HepG2 (cell line): Measurements from ENCODE around the gene TBX6. TPM values are rescaled to one million over a fixed set of nuclear protein-coding genes. Genes with fewer than 3 reads are reported as not detected.

Source experiments
- ASH2L ChIP-seq: fragments of 300-600, 200-600 bp; sonication (generic); IDR thresholded peaks from 2 replicates; pipeline ENCODE4 v1.7.0; 2017; ENCODE audit warnings: low read depth, mild to moderate bottlenecking, moderate library complexity, mixed read lengths, low read length; ENCODE audit not compliant: insufficient read length
- ATF7 ChIP-seq, 2 experiments: fragments of 450-650 bp in 1 of 2; sonication (generic) in 1 of 2; formaldehyde crosslinking in 1 of 2; IDR thresholded peaks; 2 replicates each; pipeline versions ENCODE4 v1.4.0 to v1.6.1; 2016 to 2020; ENCODE audit warnings: antibody characterized with exemption in 1 of 2, mild to moderate bottlenecking in 1 of 2, missing genetic modification reagents in 1 of 2
- CEBPZ ChIP-seq: IDR thresholded peaks from 2 replicates; pipeline ENCODE4 v1.6.1; 2012; ENCODE audit warnings: low read length, improper control_type of control experiment
- EHMT2 ChIP-seq: fragments of 200-600 bp; sonication (generic); IDR thresholded peaks from 2 replicates; pipeline ENCODE4 v1.7.0; 2017; ENCODE audit warnings: antibody characterized with exemption, low read depth, low read length, borderline replicate concordance
- GABPA ChIP-seq, 2 experiments: IDR thresholded peaks; 2 replicates each; pipeline ENCODE4 v1.6.1; 2011 to 2016; ENCODE audit warnings: low read depth in 2 of 2, low read length in 1 of 2, missing biosample characterization in 1 of 2, missing genetic modification characterization in 1 of 2
- KLF11 ChIP-seq: IDR thresholded peaks from 2 replicates; pipeline ENCODE4 v1.6.1; 2016; ENCODE audit warnings: missing compliant biosample characterization
- MIER3 ChIP-seq: IDR thresholded peaks from 2 replicates; pipeline ENCODE4 v1.6.1; 2016; ENCODE audit warnings: missing compliant biosample characterization, borderline replicate concordance
- PHF21A ChIP-seq: sonication (generic); formaldehyde crosslinking; IDR thresholded peaks from 2 replicates; pipeline ENCODE4 v1.5.0; 2020; ENCODE audit warnings: mild to moderate bottlenecking, missing genetic modification reagents
- SP1 ChIP-seq, 2 experiments: fragments of 450-650 bp in 1 of 2; sonication (generic) in 1 of 2; formaldehyde crosslinking in 1 of 2; IDR thresholded peaks; 2 replicates each; pipeline versions ENCODE4 v1.4.0 to v1.6.1; 2016 to 2020; ENCODE audit warnings: missing genetic modification reagents in 1 of 2
- ZBTB38 ChIP-seq: sonication (generic); formaldehyde crosslinking; IDR thresholded peaks from 2 replicates; pipeline ENCODE4 v1.5.1; 2020; ENCODE audit warnings: mild to moderate bottlenecking, missing genetic modification reagents
- ZFX ChIP-seq: sonication (generic); formaldehyde crosslinking; IDR thresholded peaks from 2 replicates; pipeline ENCODE4 v1.4.0; 2020; ENCODE audit warnings: mild to moderate bottlenecking, low read depth, missing genetic modification reagents, moderate library complexity
- ZNF570 ChIP-seq: sonication (generic); formaldehyde crosslinking; IDR thresholded peaks from 2 replicates; pipeline ENCODE4 v1.4.0; 2020; ENCODE audit warnings: mild to moderate bottlenecking, missing genetic modification reagents, borderline replicate concordance
- ZNF691 ChIP-seq: sonication (generic); formaldehyde crosslinking; IDR thresholded peaks from 2 replicates; pipeline ENCODE4 v1.4.0; 2020; ENCODE audit warnings: missing genetic modification reagents, low read depth, mild to moderate bottlenecking, borderline replicate concordance
- ZNF761 ChIP-seq: sonication (generic); formaldehyde crosslinking; conservative IDR thresholded peaks from 2 replicates; pipeline ENCODE4 v1.4.0; 2020; ENCODE audit warnings: mild to moderate bottlenecking, missing genetic modification reagents
- ZNF891 ChIP-seq: sonication (generic); formaldehyde crosslinking; IDR thresholded peaks from 2 replicates; pipeline ENCODE4 v1.5.0; 2020; ENCODE audit warnings: mild to moderate bottlenecking, missing genetic modification reagents
- polyA plus RNA-seq, 8 experiments: library from polyadenylated mRNA; depleted of rRNA in 3 of 8; stranded (reverse) in 7 of 8; unstranded in 1 of 8; fragments of >200 nt; fragmentation: Illumina TruSeq in 4 of 8; extraction: Trizol in 4 of 8; gene quantifications; 2 replicates each; pipeline versions ENCODE4 v1.2.1 to v1.2.3, GENCODE V29; 2011 to 2016; ENCODE audit warnings: low read depth in 4 of 8, missing spikeins in 1 of 8, mixed read lengths in 1 of 8; ENCODE audit not compliant: insufficient read depth in 1 of 8
- total RNA-seq, 5 experiments: library from RNA; depleted of rRNA; stranded (reverse); fragments of >200 nt; fragmentation: Illumina TruSeq; extraction: Trizol; gene quantifications; 2 replicates each; pipeline ENCODE4 v1.2.3, GENCODE V29; 2016; ENCODE audit warnings: low read depth in 1 of 5
- TF ChIP-seq, protein P1 (sequence below): sonication (generic); formaldehyde crosslinking; IDR thresholded peaks from 2 replicates; pipeline ENCODE4 v1.4.0; 2020; ENCODE audit warnings: mild to moderate bottlenecking, missing genetic modification reagents, borderline replicate concordance

TBX6 gene
- total and polyA plus RNA-seq, 2 of the 13 experiments (the other 11 are each of a cell fraction or from before 2014, with no cell fraction given): 0.24 to 0.42 TPM

- no peak for TF ChIP-seq ATF7 (IDR thresholded peaks at IDR 0.05)
- 0 out of 2 replicates have a peak, but pooled peaks have one; percentile 19 for TF ChIP-seq ATF7 (CRISPR knock-in tag; IDR thresholded peaks at IDR 0.05)
- no peak for TF ChIP-seq CEBPZ
- peak; percentile 100 for TF ChIP-seq ZBTB38 (CRISPR knock-in tag)
- TF ChIP-seq, protein P1, sequence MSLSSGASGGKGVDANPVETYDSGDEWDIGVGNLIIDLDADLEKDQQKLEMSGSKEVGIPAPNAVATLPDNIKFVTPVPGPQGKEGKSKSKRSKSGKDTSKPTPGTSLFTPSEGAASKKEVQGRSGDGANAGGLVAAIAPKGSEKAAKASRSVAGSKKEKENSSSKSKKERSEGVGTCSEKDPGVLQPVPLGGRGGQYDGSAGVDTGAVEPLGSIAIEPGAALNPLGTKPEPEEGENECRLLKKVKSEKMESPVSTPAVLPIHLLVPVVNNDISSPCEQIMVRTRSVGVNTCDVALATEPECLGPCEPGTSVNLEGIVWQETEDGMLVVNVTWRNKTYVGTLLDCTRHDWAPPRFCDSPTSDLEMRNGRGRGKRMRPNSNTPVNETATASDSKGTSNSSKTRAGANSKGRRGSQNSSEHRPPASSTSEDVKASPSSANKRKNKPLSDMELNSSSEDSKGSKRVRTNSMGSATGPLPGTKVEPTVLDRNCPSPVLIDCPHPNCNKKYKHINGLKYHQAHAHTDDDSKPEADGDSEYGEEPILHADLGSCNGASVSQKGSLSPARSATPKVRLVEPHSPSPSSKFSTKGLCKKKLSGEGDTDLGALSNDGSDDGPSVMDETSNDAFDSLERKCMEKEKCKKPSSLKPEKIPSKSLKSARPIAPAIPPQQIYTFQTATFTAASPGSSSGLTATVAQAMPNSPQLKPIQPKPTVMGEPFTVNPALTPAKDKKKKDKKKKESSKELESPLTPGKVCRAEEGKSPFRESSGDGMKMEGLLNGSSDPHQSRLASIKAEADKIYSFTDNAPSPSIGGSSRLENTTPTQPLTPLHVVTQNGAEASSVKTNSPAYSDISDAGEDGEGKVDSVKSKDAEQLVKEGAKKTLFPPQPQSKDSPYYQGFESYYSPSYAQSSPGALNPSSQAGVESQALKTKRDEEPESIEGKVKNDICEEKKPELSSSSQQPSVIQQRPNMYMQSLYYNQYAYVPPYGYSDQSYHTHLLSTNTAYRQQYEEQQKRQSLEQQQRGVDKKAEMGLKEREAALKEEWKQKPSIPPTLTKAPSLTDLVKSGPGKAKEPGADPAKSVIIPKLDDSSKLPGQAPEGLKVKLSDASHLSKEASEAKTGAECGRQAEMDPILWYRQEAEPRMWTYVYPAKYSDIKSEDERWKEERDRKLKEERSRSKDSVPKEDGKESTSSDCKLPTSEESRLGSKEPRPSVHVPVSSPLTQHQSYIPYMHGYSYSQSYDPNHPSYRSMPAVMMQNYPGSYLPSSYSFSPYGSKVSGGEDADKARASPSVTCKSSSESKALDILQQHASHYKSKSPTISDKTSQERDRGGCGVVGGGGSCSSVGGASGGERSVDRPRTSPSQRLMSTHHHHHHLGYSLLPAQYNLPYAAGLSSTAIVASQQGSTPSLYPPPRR (CRISPR knock-in tag): 0 out of 2 replicates have a peak, but pooled peaks have one; percentile 53
- TF ChIP-seq PHF21A (CRISPR knock-in tag): peak; percentile 61
- peak; percentile 96 for TF ChIP-seq ZFX (CRISPR knock-in tag)
- peak; percentile 46 for TF ChIP-seq GABPA (IDR thresholded peaks at IDR 0.05; ENCODE audit: low read depth, low read length)
- no peak for TF ChIP-seq GABPA (CRISPR knock-in tag; IDR thresholded peaks at IDR 0.05; ENCODE audit: low read depth)
- no peak for TF ChIP-seq SP1 (IDR thresholded peaks at IDR 0.05)
- peak; percentile 73 for TF ChIP-seq SP1 (CRISPR knock-in tag; IDR thresholded peaks at IDR 0.05)
- TF ChIP-seq ZNF570 (CRISPR knock-in tag): no peak
- peak; percentile 65; the same call in 1 of the 2 replicates for TF ChIP-seq ZNF761 (CRISPR knock-in tag)
- no peak for TF ChIP-seq EHMT2
- 0 out of 2 replicates have a peak, but pooled peaks have one; percentile 38 for TF ChIP-seq KLF11 (CRISPR knock-in tag)
- TF ChIP-seq ASH2L: peak; percentile 45
- peak; percentile 55; the same call in 1 of the 2 replicates for TF ChIP-seq MIER3
- peak; percentile 93; the same call in 1 of the 2 replicates for TF ChIP-seq ZNF691
- peak; percentile 92 for TF ChIP-seq ZNF891 (CRISPR knock-in tag)
Observed at GRCh38 chr16:30096105-30096861, 4.6 kb upstream of the TBX6 start, which contains the start of gene YPEL3 (continued).
